Sigmoid colon (tissue), 4 donors: ENCODE results near the gene SYNE2.

Experiments used
- EP300 ChIP-seq, 4 donors: sonication (generic); formaldehyde crosslinking; IDR thresholded peaks; one replicate each; pipeline ENCODE4 v1.6.1; 2017; ENCODE audit warnings: antibody characterized with exemption in 4 of 4
- POLR2A ChIP-seq, 2 donors: fragments of 450-650 bp; IDR thresholded peaks; one replicate each; pipeline ENCODE4 v1.6.1; 2016; ENCODE audit warnings: antibody characterized with exemption in 2 of 2, mild to moderate bottlenecking in 2 of 2, moderate library complexity in 2 of 2
- TF ChIP-seq, protein P1 (sequence below), 4 experiments: fragments of 450-650 bp in 3 of 4; fragments of 200-600 bp in 1 of 4; IDR thresholded peaks; one replicate each; pipeline ENCODE4 v1.5.1; 2016 to 2019; ENCODE audit warnings: antibody characterized with exemption in 4 of 4, mild to moderate bottlenecking in 3 of 4, moderate library complexity in 2 of 4

DNA sequence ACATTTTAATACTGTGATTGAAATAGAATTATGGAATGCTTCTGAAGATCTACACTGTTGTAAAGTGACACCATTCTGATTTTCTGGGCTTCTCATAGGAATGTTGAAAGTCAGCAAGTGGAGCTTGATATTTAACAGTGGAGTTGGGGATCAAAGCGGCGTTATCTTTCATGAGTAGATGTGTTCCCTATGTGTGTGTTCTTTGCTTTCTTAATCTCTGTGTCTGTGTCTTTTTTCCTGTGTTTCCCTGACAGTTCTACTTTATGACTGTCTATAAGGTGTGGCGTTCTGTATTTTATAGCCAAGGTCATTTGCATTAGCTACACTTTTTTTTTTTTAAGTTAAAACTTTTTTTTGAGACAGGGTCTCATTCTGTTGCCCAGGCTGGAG, 24.7 kb downstream of the SYNE2 start:
- TF ChIP-seq EP300 (IDR thresholded peaks at IDR 0.05) (no peak), POLR2A (IDR thresholded peaks at IDR 0.05) (no peak)
- TF ChIP-seq, protein P1, sequence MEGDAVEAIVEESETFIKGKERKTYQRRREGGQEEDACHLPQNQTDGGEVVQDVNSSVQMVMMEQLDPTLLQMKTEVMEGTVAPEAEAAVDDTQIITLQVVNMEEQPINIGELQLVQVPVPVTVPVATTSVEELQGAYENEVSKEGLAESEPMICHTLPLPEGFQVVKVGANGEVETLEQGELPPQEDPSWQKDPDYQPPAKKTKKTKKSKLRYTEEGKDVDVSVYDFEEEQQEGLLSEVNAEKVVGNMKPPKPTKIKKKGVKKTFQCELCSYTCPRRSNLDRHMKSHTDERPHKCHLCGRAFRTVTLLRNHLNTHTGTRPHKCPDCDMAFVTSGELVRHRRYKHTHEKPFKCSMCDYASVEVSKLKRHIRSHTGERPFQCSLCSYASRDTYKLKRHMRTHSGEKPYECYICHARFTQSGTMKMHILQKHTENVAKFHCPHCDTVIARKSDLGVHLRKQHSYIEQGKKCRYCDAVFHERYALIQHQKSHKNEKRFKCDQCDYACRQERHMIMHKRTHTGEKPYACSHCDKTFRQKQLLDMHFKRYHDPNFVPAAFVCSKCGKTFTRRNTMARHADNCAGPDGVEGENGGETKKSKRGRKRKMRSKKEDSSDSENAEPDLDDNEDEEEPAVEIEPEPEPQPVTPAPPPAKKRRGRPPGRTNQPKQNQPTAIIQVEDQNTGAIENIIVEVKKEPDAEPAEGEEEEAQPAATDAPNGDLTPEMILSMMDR (IDR thresholded peaks at IDR 0.05): no peak
